Measurements from ENCODE around the gene DCTN5. TPM values are rescaled to one million over a fixed set of nuclear protein-coding genes. Genes with fewer than 3 reads are reported as not detected.

The DCTN5 gene
- 33.6 and 36.0 TPM in 2 replicates for total RNA-seq (2014; rRNA removed; shearing (Covaris generic))

GRCh38 chr16:23640931-23641765 lies at the start of gene DCTN5, which contains the start of gene PALB2:
TSS of gene DCTN5 (plus strand) at chr16:23641466. CDS start at chr16:23641543, 77 bp downstream.
TSS of gene PALB2 (minus strand) at chr16:23641310. CDS start at chr16:23641157, 153 bp downstream.

GRCh38 chr16:23595951-23596720 lies 45.1 kb upstream of the DCTN5 start, which contains the start of gene NDUFAB1:
TSS of gene NDUFAB1 (minus strand) at chr16:23596316. CDS start at chr16:23596290, 26 bp downstream.

GRCh38 chr16:23678430-23679273 lies 37.4 kb downstream of the DCTN5 start, which contains the start of gene PLK1:
TSS of gene PLK1 (plus strand) at chr16:23678889. CDS start at chr16:23678933, 44 bp downstream.

GRCh38 chr16:23712976-23713375 lies 71.7 kb downstream of the DCTN5 start, which contains the start of gene ERN2:
TSS of gene ERN2 (minus strand) at chr16:23713222. CDS start at chr16:23713187, 35 bp downstream.

Other genes with a start within 250 kb of the DCTN5 start
- 17.9 and 18.0 TPM in 2 replicates for gene COG7, start 188.3 kb upstream of the DCTN5 start, total RNA-seq (2014; rRNA removed; shearing (Covaris generic))
- 39.4 and 42.4 TPM in 2 replicates for gene GGA2, start 131.0 kb upstream of the DCTN5 start, total RNA-seq (2014; rRNA removed; shearing (Covaris generic))
- gene EARS2, start 84.1 kb upstream of the DCTN5 start, total RNA-seq (2014; rRNA removed; shearing (Covaris generic)): 42.3 and 57.8 TPM in 2 replicates
- 85.3 and 88.8 TPM in 2 replicates for gene UBFD1, start 83.7 kb upstream of the DCTN5 start, total RNA-seq (2014; rRNA removed; shearing (Covaris generic))
- 195 and 197 TPM in 2 replicates for gene NDUFAB1, start 45.1 kb upstream of the DCTN5 start, total RNA-seq (2014; rRNA removed; shearing (Covaris generic))
- 10.7 and 13.7 TPM in 2 replicates for gene PALB2, start 156 bp upstream of the DCTN5 start, total RNA-seq (2014; rRNA removed; shearing (Covaris generic))
- 67.6 and 86.8 TPM in 2 replicates for gene PLK1, start 37.4 kb downstream of the DCTN5 start, total RNA-seq (2014; rRNA removed; shearing (Covaris generic))
- gene ERN2, start 71.8 kb downstream of the DCTN5 start, total RNA-seq (2014; rRNA removed; shearing (Covaris generic)): not detected in 2 replicates
- gene CHP2, start 113.6 kb downstream of the DCTN5 start, total RNA-seq (2014; rRNA removed; shearing (Covaris generic)): not detected in 2 replicates
- gene PRKCB, start 194.5 kb downstream of the DCTN5 start, total RNA-seq (2014; rRNA removed; shearing (Covaris generic)): not detected in 2 replicates

All from A375 (cell line).